H1 (cell line): ENCODE results near the gene ARMH1. TPM values are rescaled to one million over a fixed set of nuclear protein-coding genes. Genes with fewer than 3 reads are reported as not detected.

Experiments used
- CTCF ChIA-PET: fragments of 300-600 bp; sonication (Branson Sonifier 250); formaldehyde crosslinking; loops from one replicate; lab custom pipeline; 2021; ENCODE audit not compliant: partially characterized antibody; lab: Charles Lee
- POLR2A ChIA-PET: fragments of 300-600 bp; sonication (Branson Sonifier 250); formaldehyde crosslinking; loops from one replicate; lab custom pipeline; 2021; ENCODE audit warnings: inconsistent platforms; ENCODE audit not compliant: partially characterized antibody; lab: Charles Lee
- DNase-seq, 2 experiments: peaks; one replicate each; pipeline versions ENCODE4 v3.0.0 to v3.0.0-alpha.2; 2010 to 2022; ENCODE audit warnings: low spot score in 2 of 2, low read depth in 1 of 2, mixed read lengths in 1 of 2
- FAIRE-seq: peaks from 2 replicates; lab custom pipeline; 2011; peaks lifted over from hg19 to GRCh38; lab: Jason Lieb, UNC
- H2AFZ ChIP-seq: 2 replicates; pipeline ENCODE4 v1.8.1; 2012; ENCODE audit warnings: low read length, inconsistent platforms
- H2AK5ac ChIP-seq: 2 replicates; pipeline ENCODE4 v1.6.1; 2013; ENCODE audit warnings: low read depth, low read length
- H2BK120ac ChIP-seq: replicated peaks from 2 replicates; pipeline ENCODE3; 2013; ENCODE audit warnings: low read depth, low read length, inconsistent platforms
- H2BK12ac ChIP-seq: 2 replicates; pipeline ENCODE4 v1.6.1; 2013; ENCODE audit warnings: low read depth, low read length
- H2BK15ac ChIP-seq: 2 replicates; pipeline ENCODE4 v1.6.1; 2013; ENCODE audit warnings: low read length
- H2BK20ac ChIP-seq: 2 replicates; pipeline ENCODE4 v1.6.1; 2013; ENCODE audit warnings: low read length
- H2BK5ac ChIP-seq: 2 replicates; pipeline ENCODE4 v1.6.1; 2013; ENCODE audit warnings: low read depth, low read length
- H3K14ac ChIP-seq: 2 replicates; pipeline ENCODE4 v1.6.1; 2013; ENCODE audit warnings: inconsistent platforms; ENCODE audit not compliant: insufficient read length
- H3K18ac ChIP-seq: 2 replicates; pipeline ENCODE4 v1.6.1; 2013; ENCODE audit warnings: low read length; ENCODE audit errors: extremely low read depth
- H3K23ac ChIP-seq: 2 replicates; pipeline ENCODE4 v1.6.1; 2013; ENCODE audit warnings: inconsistent platforms; ENCODE audit not compliant: insufficient read length
- H3K23me2 ChIP-seq: 2 replicates; pipeline ENCODE4 v1.6.1; 2013; ENCODE audit warnings: low read depth, low read length
- H3K27ac ChIP-seq: 2 replicates; pipeline ENCODE4 v1.6.1; 2011; ENCODE audit warnings: low read depth, low read length, inconsistent platforms
- H3K27me3 ChIP-seq, 4 experiments: replicated peaks in 1 of 4; 1 replicate in 1 of 4; 2 replicates in 3 of 4; pipeline versions ENCODE4 v1.6.1 to v1.8.1; 2011 to 2013; ENCODE audit warnings: low read length in 3 of 4, mild to moderate bottlenecking in 3 of 4, inconsistent platforms in 2 of 4, mixed read lengths in 2 of 4, moderate library complexity in 1 of 4; ENCODE audit not compliant: control insufficient read depth in 3 of 4, insufficient read depth in 3 of 4; ENCODE audit errors: extremely low read depth in 1 of 4
- H3K36me3 ChIP-seq, 4 experiments: 2 replicates each; pipeline versions ENCODE4 v1.6.1 to v1.8.1; 2011 to 2013; ENCODE audit warnings: mild to moderate bottlenecking in 4 of 4, low read length in 3 of 4, moderate library complexity in 2 of 4, control low read depth in 1 of 4, inconsistent platforms in 1 of 4; ENCODE audit not compliant: insufficient read depth in 4 of 4, control insufficient read depth in 2 of 4
- H3K4ac ChIP-seq: replicated peaks from 2 replicates; pipeline ENCODE3; 2013; ENCODE audit warnings: low read length, low read depth, mixed read lengths, inconsistent platforms; ENCODE audit not compliant: insufficient read length
- H3K4me1 ChIP-seq, 4 experiments: replicated peaks in 1 of 4; 1 replicate in 1 of 4; 2 replicates in 3 of 4; pipeline versions ENCODE4 v1.6.1 to v1.8.1; 2011 to 2013; ENCODE audit warnings: low read length in 3 of 4, inconsistent platforms in 2 of 4, mixed read lengths in 1 of 4; ENCODE audit not compliant: insufficient read depth in 4 of 4, control insufficient read depth in 3 of 4
- H3K4me2 ChIP-seq, 2 experiments: 2 replicates each; pipeline versions ENCODE4 v1.6.1 to v1.8.1; 2011 to 2013; ENCODE audit warnings: low read depth in 2 of 2, low read length in 2 of 2, control low read depth in 1 of 2, inconsistent platforms in 1 of 2, mild to moderate bottlenecking in 1 of 2; ENCODE audit not compliant: insufficient read depth in 1 of 2
- H3K4me3 ChIP-seq, 4 experiments: fragments of 200-600, 300-600 bp in 1 of 4; sonication (generic), shearing (Covaris generic), sonication (Bioruptor Twin) in 1 of 4; 2 replicates each; pipeline versions ENCODE4 v1.5.1 to v1.8.1; 2011 to 2016; ENCODE audit warnings: low read length in 4 of 4, low read depth in 3 of 4, control low read depth in 2 of 4, inconsistent platforms in 2 of 4, mild to moderate bottlenecking in 2 of 4, mixed read lengths in 1 of 4, moderate library complexity in 1 of 4; ENCODE audit not compliant: insufficient read depth in 2 of 4; ENCODE audit errors: extremely low read depth in 1 of 4
- H3K56ac ChIP-seq: replicated peaks from 2 replicates; pipeline ENCODE3; 2013; ENCODE audit warnings: low read depth, mild to moderate bottlenecking, mixed read lengths, low read length, inconsistent platforms; ENCODE audit not compliant: insufficient read length
- H3K79me1 ChIP-seq: 2 replicates; pipeline ENCODE4 v1.6.1; 2013; ENCODE audit warnings: low read depth, low read length, control low read depth
- H3K79me2 ChIP-seq, 2 experiments: 2 replicates each; pipeline versions ENCODE4 v1.6.1 to v1.8.1; 2012 to 2013; ENCODE audit warnings: low read length in 2 of 2, mild to moderate bottlenecking in 2 of 2, inconsistent platforms in 1 of 2; ENCODE audit not compliant: insufficient read depth in 2 of 2, control insufficient read depth in 1 of 2
- H3K9ac ChIP-seq, 4 experiments: replicated peaks in 1 of 4; 1 replicate in 1 of 4; 2 replicates in 3 of 4; pipeline versions ENCODE4 v1.6.1 to v1.8.1; 2011 to 2013; ENCODE audit warnings: low read depth in 3 of 4, low read length in 3 of 4, control low read depth in 2 of 4, mild to moderate bottlenecking in 2 of 4, moderate library complexity in 2 of 4, inconsistent platforms in 1 of 4; ENCODE audit errors: extremely low read depth in 1 of 4
- H3K9me3 ChIP-seq, 2 experiments: 2 replicates each; pipeline versions ENCODE4 v1.6.1 to v1.8.1; 2012 to 2013; ENCODE audit warnings: mild to moderate bottlenecking in 2 of 2, moderate library complexity in 2 of 2, control low read depth in 1 of 2, inconsistent platforms in 1 of 2, low read depth in 1 of 2, low read length in 1 of 2, mixed read lengths in 1 of 2; ENCODE audit not compliant: insufficient read depth in 2 of 2
- H4K20me1 ChIP-seq, 2 experiments: replicated peaks in 1 of 2; 2 replicates each; pipeline versions ENCODE3 to v1.8.1; 2011 to 2013; ENCODE audit warnings: inconsistent platforms in 2 of 2, low read length in 2 of 2, mild to moderate bottlenecking in 1 of 2; ENCODE audit not compliant: insufficient read depth in 2 of 2, control insufficient read depth in 1 of 2
- H4K5ac ChIP-seq: 2 replicates; pipeline ENCODE4 v1.6.1; 2013; ENCODE audit warnings: low read length, low read depth, mixed read lengths, inconsistent platforms; ENCODE audit not compliant: insufficient read length
- H4K8ac ChIP-seq: 2 replicates; pipeline ENCODE4 v1.8.0; 2013; ENCODE audit warnings: mild to moderate bottlenecking, moderate library complexity, low read length, inconsistent platforms; ENCODE audit not compliant: insufficient read depth; ENCODE audit errors: extremely low read depth
- H4K91ac ChIP-seq: replicated peaks from 2 replicates; pipeline ENCODE3; 2013; ENCODE audit warnings: low read length, mixed read lengths, inconsistent platforms; ENCODE audit not compliant: insufficient read length
- EGR1 ChIP-seq: IDR thresholded peaks from 2 replicates; pipeline ENCODE4 v1.6.1; 2011; ENCODE audit warnings: low read depth, low read length, borderline replicate concordance
- EP300 ChIP-seq, 2 experiments: IDR thresholded peaks; 1 replicate in 1 of 2; 2 replicates in 1 of 2; pipeline ENCODE4 v1.6.1; 2011 to 2012; ENCODE audit warnings: low read depth in 2 of 2, low read length in 2 of 2, mild to moderate bottlenecking in 2 of 2, borderline replicate concordance in 1 of 2, inconsistent platforms in 1 of 2, moderate library complexity in 1 of 2
- KDM4A ChIP-seq: IDR thresholded peaks from one replicate; pipeline ENCODE4 v1.7.1; 2012; ENCODE audit warnings: low read depth, mild to moderate bottlenecking, moderate library complexity, low read length, inconsistent platforms; ENCODE audit not compliant: severe bottlenecking
- RNF2 ChIP-seq: fragments of 200-900, 300-1000 bp; sonication (generic); IDR thresholded peaks from 2 replicates; pipeline ENCODE4 v1.7.1; 2016; ENCODE audit warnings: borderline replicate concordance, low read depth, mild to moderate bottlenecking, antibody characterized with exemption, low read length; ENCODE audit not compliant: poor library complexity, severe bottlenecking; ENCODE audit errors: missing control alignments
- SAP30 ChIP-seq: fragments of 300-600 bp; sonication (generic); IDR thresholded peaks from 2 replicates; pipeline ENCODE4 v1.7.1; 2012; ENCODE audit warnings: low read length, moderate library complexity, mild to moderate bottlenecking, inconsistent platforms; ENCODE audit not compliant: insufficient read depth, insufficient replicate concordance
- SIX5 ChIP-seq: IDR thresholded peaks from 2 replicates; pipeline ENCODE4 v1.6.1; 2011; ENCODE audit warnings: mild to moderate bottlenecking, low read depth, low read length
- TBP ChIP-seq: IDR thresholded peaks from 2 replicates; pipeline ENCODE4 v1.6.1; 2011; ENCODE audit warnings: low read depth, low read length, improper control_type of control experiment
- TCF12 ChIP-seq: IDR thresholded peaks from 2 replicates; pipeline ENCODE4 v1.6.1; 2011; ENCODE audit warnings: low read depth, mild to moderate bottlenecking, low read length
- YY1 ChIP-seq: IDR thresholded peaks from 2 replicates; pipeline ENCODE4 v1.6.1; 2011; ENCODE audit warnings: low read depth, mild to moderate bottlenecking, low read length
- WGBS, 2 experiments: shearing (Covaris generic) in 1 of 2; methylation state at CpG; one replicate each; pipeline versions ENCODE4 v1.1.6 to v1.1.7; 2013 to 2015; ENCODE audit warnings: low lambda C conversion rate in 2 of 2, mixed read lengths in 2 of 2, inconsistent platforms in 1 of 2, low coverage in 1 of 2, missing lambda C conversion rate in 1 of 2; ENCODE audit not compliant: insufficient replicate concordance in 2 of 2, insufficient coverage in 1 of 2, insufficient read length in 1 of 2; ENCODE audit errors: extremely low coverage in 1 of 2, missing lambda C conversion rate in 1 of 2; 5-methylcytosine and 5-hydroxymethylcytosine counted together
- polyA plus RNA-seq, 7 experiments: library from polyadenylated mRNA; depleted of rRNA in 3 of 7; stranded (reverse) in 5 of 7; unstranded in 2 of 7; fragments of >200 nt in 5 of 7; fragments of 200-250 nt in 2 of 7; gene quantifications; 1 replicate in 5 of 7; 2 replicates in 1 of 7; 4 replicates in 1 of 7; pipeline versions ENCODE4 v1.2.1 to v1.2.3, GENCODE V29; 2011 to 2013; ENCODE audit warnings: missing spikeins in 2 of 7, mixed read lengths in 2 of 7
- total RNA-seq: library from RNA; stranded (reverse); fragmentation: NEBNext Ultra II Directional; extraction: Animal tissue kit (Norgen Biotek cat#: 25700); gene quantifications from 2 replicates; pipeline ENCODE4 v1.2.1, GENCODE V29; 2021
- TF ChIP-seq, protein P1 (sequence below): IDR thresholded peaks from 2 replicates; pipeline ENCODE4 v1.6.1; 2012; ENCODE audit warnings: inconsistent platforms

Gene ARMH1
- total and polyA plus RNA-seq, 2 of the 8 experiments (the other 6 are each of a cell fraction or from before 2014, with no cell fraction given), result 0.82 to 0.85 TPM

DNA sequence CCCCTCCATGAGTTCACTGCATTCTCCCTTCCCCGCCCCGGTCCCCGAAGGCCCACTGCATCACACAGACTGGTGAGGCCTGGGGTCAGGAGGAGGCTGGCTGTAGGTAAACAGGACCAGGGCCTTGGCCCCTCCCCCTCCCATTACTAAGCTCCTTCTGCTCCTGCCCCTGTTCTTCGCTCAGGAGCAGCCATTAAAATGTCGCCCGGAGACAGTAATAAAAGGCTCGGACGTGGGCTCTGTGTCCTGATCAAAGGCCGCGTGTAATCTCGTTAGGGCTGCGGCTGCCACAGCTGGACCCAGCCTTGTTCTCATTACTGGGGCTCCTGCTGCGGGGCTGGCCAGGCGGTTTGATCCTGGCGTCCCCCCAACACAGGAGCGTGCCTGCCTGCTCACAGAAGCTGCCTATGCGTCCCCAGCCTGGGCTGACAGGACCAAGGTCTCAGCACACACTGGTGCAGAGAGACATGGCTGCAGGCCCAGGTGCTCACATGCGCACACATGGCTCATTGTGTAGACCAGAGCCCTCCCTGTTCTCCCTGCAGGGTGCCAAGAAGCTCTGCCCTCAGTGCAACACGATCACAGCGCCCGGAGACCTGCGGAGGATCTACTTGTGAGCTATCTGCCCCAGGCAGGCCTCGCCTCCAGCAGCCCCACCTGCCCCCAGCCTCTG lies 24.2 kb upstream of the ARMH1 start:
- H2BK5ac ChIP-seq, result no peak overlapping the region
- H4K20me1 ChIP-seq, result peaks cover 2 to 7% of the 10 kb centered on the region in 2 experiments
- H3K56ac ChIP-seq, result no peak overlapping the region
- H2BK20ac ChIP-seq, result no peak overlapping the region
- no peak overlapping the region for H4K5ac ChIP-seq
- no peak overlapping the region for H3K9ac ChIP-seq
- H3K27me3 ChIP-seq, result no peaks in the 10 kb centered on the region
- H3K18ac ChIP-seq, result peak overlapping the region; percentile 51; the same call in 1 of the 2 replicates
- FAIRE-seq (no peak), DNase-seq (no peak)
- no peak overlapping the region for H3K23ac ChIP-seq
- H2AFZ ChIP-seq, result no peak overlapping the region
- H3K79me2 ChIP-seq, result no peaks in the 10 kb centered on the region
- H2BK15ac ChIP-seq, result no peak overlapping the region
- peaks cover 0 to 17% (median 9%) of the 10 kb centered on the region in 4 experiments; a peak in 5 of 7 replicates for H3K4me1 ChIP-seq
- no peak overlapping the region for H3K4me2 ChIP-seq
- no peak overlapping the region for H2BK120ac ChIP-seq
- H3K27ac ChIP-seq, result peak overlapping the region; percentile 59; the same call in 1 of the 2 replicates
- H3K36me3 ChIP-seq, result peaks cover 9 to 45% (median 22%) of the 10 kb centered on the region in 4 experiments; a peak in 7 of 8 replicates
- no peak overlapping the region for H3K4me3 ChIP-seq
- no peaks in the 10 kb centered on the region for H3K23me2 ChIP-seq
- ChIA-PET POLR2A (interaction anchor here (0.5 to 23.6 kb wide), 7 partner anchors 9 to 473 kb away, joined by 3 to 633 read pairs (median 3); no protein-coding TSS in a partner anchor), CTCF (interaction anchor here (1.1 to 8.6 kb wide), 8 partner anchors 13 to 356 kb away, joined by 3 to 197 read pairs (median 36); no protein-coding TSS in a partner anchor)
- no peaks in the 10 kb centered on the region for H3K9me3 ChIP-seq
- H3K79me1 ChIP-seq, result no peaks in the 10 kb centered on the region
- H4K91ac ChIP-seq, result no peak overlapping the region
- H4K8ac ChIP-seq, result no peak overlapping the region
- H3K14ac ChIP-seq, result no peak overlapping the region
- H2BK12ac ChIP-seq, result no peak overlapping the region
- H2AK5ac ChIP-seq, result no peak overlapping the region
- TF ChIP-seq SAP30 (no peak), KDM4A (no peak), TCF12 (no peak), TBP (no peak), SIX5 (no peak), YY1 (0 out of 2 replicates have a peak, but pooled peaks have one; percentile 62), RNF2 (no peak), EGR1 (no peak), EP300 (IDR thresholded peaks at IDR 0.05; ENCODE audit: borderline replicate concordance in 1 of 2, low read depth in 2 of 2, low read length in 2 of 2) (no peak)
- TF ChIP-seq, protein P1, sequence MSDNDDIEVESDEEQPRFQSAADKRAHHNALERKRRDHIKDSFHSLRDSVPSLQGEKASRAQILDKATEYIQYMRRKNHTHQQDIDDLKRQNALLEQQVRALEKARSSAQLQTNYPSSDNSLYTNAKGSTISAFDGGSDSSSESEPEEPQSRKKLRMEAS, result peak; percentile 51; the same call in 1 of the 2 replicates
- H3K4ac ChIP-seq, result no peak overlapping the region
- WGBS, 2 experiments, result 86% methylated on average over 23 of the region's 23 CpGs; no CpG with 5 or more reads in 1 of the 2 experiments
